ENCODE data around the gene C10orf90.

DNA sequence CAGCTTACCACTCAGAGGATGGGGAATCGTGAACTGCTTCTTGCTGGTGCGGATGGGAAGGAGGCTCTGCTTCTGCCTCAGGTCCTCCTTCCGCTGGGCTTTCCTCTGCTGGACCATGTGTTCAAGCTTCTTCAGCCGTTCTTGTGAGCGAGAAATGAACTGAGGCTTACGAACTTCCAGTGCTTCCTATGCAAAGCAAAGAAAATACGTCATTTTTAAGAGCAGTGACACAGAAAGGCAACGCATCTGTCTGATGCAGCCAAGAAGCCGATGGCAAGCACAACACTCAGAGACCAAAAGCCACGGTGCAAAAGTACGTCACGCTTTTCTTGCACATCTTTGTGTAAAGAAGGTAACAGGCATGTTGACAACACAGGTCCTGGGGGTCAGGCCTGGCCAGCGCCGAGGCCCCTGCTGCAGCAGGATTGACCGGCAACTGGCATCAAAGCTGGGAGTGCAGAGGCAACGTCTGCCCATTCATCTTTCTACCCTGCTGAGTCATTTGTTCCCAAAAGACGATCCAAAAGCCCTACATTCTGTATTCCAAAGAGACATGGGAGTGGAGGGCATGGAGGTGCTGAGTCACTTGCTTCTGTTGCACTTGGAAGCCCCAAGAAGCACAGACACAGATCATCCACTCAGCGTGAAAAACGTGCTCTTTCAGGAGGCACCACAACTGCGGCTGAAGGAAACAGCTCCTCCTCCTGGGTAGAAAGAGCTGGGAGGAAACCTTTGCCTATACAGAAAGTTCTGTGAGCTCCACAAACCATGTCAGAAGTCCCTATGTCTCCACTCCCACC lies 211.3 kb downstream of the C10orf90 start:
- TF ChIP-seq MYC (IDR thresholded peaks at IDR 0.05; ENCODE audit: low read depth, low read length) (no peak), EZH2 (IDR thresholded peaks at IDR 0.05; ENCODE audit: borderline replicate concordance, low read depth, low read length, severe bottlenecking) (no peak), GATA2 (IDR thresholded peaks at IDR 0.05; ENCODE audit: insufficient read depth, insufficient read length, low read depth, low read length) (no peak)
- TF ChIP-seq, protein P1, sequence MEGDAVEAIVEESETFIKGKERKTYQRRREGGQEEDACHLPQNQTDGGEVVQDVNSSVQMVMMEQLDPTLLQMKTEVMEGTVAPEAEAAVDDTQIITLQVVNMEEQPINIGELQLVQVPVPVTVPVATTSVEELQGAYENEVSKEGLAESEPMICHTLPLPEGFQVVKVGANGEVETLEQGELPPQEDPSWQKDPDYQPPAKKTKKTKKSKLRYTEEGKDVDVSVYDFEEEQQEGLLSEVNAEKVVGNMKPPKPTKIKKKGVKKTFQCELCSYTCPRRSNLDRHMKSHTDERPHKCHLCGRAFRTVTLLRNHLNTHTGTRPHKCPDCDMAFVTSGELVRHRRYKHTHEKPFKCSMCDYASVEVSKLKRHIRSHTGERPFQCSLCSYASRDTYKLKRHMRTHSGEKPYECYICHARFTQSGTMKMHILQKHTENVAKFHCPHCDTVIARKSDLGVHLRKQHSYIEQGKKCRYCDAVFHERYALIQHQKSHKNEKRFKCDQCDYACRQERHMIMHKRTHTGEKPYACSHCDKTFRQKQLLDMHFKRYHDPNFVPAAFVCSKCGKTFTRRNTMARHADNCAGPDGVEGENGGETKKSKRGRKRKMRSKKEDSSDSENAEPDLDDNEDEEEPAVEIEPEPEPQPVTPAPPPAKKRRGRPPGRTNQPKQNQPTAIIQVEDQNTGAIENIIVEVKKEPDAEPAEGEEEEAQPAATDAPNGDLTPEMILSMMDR (IDR thresholded peaks at IDR 0.05; ENCODE audit: extremely low read depth in 1 of 2, insufficient read depth in 1 of 2, low read depth in 1 of 2, low read length in 2 of 2) = no peak
